NCI-H2196 (cell line): Measurements from ENCODE around the gene DIS3.
A peak's percentile ranks its signal among the peaks of the same experiment; 100 is the strongest.
"Not testable (repeated sequence)": the region's sequence is repeated elsewhere in the genome, so short reads cannot be mapped to it uniquely, and the experiment has no call there.

Source experiments
- DNase-seq: peaks from one replicate; lab custom pipeline; 2025; ENCODE audit not compliant: unreplicated experiment; lab: John Stamatoyannopoulos, UW

DIS3 gene

DNA sequence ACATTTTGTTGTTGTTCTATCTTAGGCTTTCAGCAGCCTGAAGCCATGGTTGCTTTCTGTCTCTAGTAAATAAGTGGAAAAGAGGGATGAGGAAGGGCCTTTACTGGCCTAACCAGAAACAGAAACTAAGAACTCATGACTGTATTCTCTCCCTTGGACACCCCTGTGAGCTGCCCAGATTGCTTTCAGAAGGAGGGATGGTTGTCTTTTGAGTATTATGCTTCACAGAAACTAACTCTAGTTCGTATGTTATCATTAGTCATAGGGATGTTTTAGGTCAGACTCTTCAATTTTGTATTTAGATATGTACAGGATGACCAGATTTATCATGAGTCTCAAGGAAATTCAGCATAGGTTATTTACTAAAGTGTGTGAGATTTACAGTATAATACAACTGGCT lies 36.4 kb downstream of the DIS3 start:
- no peak for DNase-seq

GRCh38 chr13:72740015-72740414 lies 41.7 kb downstream of the DIS3 start:
- DNase-seq, result no peak

DNA sequence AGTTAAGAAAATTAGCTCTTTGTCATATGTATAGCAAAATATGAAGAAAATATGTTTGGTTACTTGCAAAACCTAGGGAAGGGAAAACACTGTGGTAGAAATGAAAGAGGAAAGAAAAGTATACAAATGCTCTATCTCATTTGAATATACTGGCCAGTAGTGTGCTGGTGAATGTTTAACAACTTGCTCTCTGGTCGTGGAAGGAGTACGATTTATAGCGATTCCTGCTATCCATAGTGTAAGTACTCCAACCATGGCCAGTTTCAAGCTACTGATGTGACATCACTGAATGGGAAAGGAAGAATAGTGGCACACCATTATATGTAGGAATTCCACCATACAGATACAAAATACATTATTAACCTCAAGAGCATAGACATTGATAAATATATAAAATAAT lies 44.7 kb downstream of the DIS3 start:
- DNase-seq, result no peak

- DNase-seq, result no peak
Measured at GRCh38 chr13:72728290-72728605, 53.5 kb downstream of the DIS3 start.

DNA sequence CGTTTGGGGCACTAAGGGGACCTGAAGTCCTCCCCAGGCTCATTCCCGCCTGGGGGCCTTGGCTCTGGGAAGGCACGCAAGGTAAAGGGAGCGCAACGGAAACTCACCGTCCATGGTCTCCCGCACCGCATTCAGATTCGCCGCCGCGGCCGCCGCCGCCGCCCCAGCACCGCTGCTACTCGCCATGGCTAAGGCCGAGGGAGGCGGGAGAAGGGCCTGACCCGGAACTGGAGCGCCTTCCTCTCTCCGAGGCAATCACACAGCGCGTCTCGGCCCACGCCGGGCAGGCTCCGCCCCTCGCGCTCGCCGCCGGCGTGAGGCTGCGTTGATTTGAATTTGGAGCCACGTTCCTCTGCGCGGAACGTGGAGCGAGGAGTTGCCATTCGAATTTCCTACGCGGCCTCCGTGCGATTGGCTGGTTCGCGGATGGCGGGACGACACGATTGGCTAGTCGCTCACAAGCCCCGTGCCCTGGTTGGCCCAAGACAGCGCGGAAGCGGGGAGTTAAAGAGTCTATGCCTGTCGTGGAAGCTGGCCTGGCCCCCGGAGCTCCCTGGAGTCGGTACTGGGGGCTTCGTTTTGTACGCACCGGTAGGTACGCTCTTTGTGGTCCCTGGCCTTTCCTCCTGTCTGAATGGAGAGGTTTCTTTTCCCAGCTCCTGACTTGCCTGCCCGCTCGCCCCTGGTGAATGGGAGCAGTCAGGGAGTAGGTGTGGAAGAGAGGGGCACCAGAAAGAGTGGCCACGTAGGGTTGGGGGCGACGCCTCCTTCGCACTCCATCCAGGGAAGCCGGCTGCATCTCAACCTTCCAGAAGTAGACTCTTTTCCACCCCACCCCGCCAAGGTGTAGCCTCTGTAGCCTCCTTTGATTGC lies 54.0 kb downstream of the DIS3 start, which contains the start of the genes BORA and MZT1:
TSS of gene BORA (plus strand) at position 507 of the 873 bp plus-strand sequence. CDS start 1,018 bp downstream, outside the sequence.
TSS of gene MZT1 (minus strand) at position 213 of the 873 bp plus-strand sequence. CDS start at position 186, 27 bp downstream.
- peak; percentile 87 for DNase-seq

GRCh38 chr13:72726726-72727416 lies 54.8 kb downstream of the DIS3 start:
- DNase-seq, result no peak

DNA sequence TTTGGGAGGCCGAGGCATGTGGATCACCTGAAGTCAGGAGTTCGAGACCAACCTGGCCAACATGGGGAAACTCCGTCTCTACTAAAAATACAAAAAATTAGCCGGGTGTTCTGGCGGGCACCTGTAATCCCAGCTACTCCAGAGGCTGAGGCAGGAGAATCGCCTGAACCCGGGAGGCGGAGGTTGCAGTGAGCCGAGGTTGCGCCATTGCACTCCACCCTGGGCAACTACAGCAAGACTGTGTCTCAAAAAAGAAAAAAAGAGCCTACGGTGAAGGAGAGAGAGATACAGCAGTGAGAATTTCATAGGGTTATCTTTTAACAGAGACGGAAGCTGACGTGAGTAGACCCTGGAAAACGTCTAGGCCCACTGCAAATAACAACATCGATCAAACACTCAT lies 55.5 kb downstream of the DIS3 start:
- not testable (repeated sequence) for DNase-seq

DNA sequence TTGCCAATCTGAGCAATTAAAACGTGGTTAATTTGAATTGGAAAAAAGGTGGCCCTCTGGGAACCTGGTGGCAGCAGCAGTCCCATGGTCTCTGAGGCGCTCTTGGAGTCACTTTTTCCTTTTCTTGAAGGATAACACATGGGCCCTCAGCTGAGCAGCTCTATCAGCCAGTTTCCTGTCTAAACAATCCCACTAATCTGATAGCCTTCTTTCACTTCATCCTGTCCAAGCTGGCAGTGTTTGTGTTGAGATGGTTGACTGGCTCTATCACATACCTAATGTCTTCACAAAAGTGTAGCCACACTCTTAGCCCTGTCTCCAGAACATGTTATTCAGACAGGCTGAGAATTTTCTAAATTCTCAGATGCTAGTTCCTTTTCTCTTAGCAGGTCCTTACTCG lies 64.9 kb downstream of the DIS3 start:
- DNase-seq, result no peak
